Mesenchymal stem cell (in vitro differentiated cells and primary cell): Measurements from ENCODE around the gene KCNJ10.
A peak's percentile ranks its signal among the peaks of the same experiment; 100 is the strongest.

Experiments
- DNase-seq: peaks from one replicate; pipeline ENCODE4 v3.0.0-alpha.2; 2013
- H2AFZ ChIP-seq: one replicate; pipeline ENCODE4 v1.6.1; 2013; ENCODE audit warnings: low read depth, mild to moderate bottlenecking, control low read depth, inconsistent platforms, low read length, moderate library complexity
- H2AK5ac ChIP-seq: 2 replicates; pipeline ENCODE4 v1.6.1; 2013; ENCODE audit warnings: low read length, moderate library complexity, mild to moderate bottlenecking, inconsistent platforms; ENCODE audit not compliant: severe bottlenecking
- H2BK120ac ChIP-seq: one replicate; pipeline ENCODE4 v1.6.1; 2013; ENCODE audit warnings: low read depth, mild to moderate bottlenecking, inconsistent platforms, low read length, moderate library complexity
- H2BK12ac ChIP-seq, 2 experiments: one replicate each; pipeline ENCODE4 v1.6.1; 2013; ENCODE audit warnings: inconsistent platforms in 2 of 2, low read length in 2 of 2, mild to moderate bottlenecking in 2 of 2, moderate library complexity in 2 of 2, control low read depth in 1 of 2
- H2BK15ac ChIP-seq: one replicate; pipeline ENCODE4 v1.6.1; 2013; ENCODE audit warnings: mild to moderate bottlenecking, low read depth, inconsistent platforms; ENCODE audit not compliant: poor library complexity, severe bottlenecking
- H2BK5ac ChIP-seq: 2 replicates; pipeline ENCODE4 v1.6.1; 2013; ENCODE audit warnings: low read depth, mild to moderate bottlenecking, low read length, control low read depth, inconsistent platforms; ENCODE audit not compliant: poor library complexity, severe bottlenecking
- H3K14ac ChIP-seq, 2 experiments: one replicate each; pipeline ENCODE4 v1.6.1; 2013; ENCODE audit warnings: inconsistent platforms in 2 of 2, low read length in 2 of 2, control low read depth in 1 of 2, mild to moderate bottlenecking in 1 of 2, moderate library complexity in 1 of 2
- H3K18ac ChIP-seq, 2 experiments: one replicate each; pipeline ENCODE4 v1.6.1; 2013; ENCODE audit warnings: inconsistent platforms in 2 of 2, low read length in 2 of 2, control low read depth in 1 of 2, low read depth in 1 of 2, mild to moderate bottlenecking in 1 of 2
- H3K23ac ChIP-seq, 2 experiments: one replicate each; pipeline ENCODE4 v1.6.1; 2013; ENCODE audit warnings: inconsistent platforms in 2 of 2, low read length in 2 of 2, mild to moderate bottlenecking in 2 of 2, moderate library complexity in 2 of 2, control low read depth in 1 of 2
- H3K27ac ChIP-seq: 2 replicates; pipeline ENCODE4 v1.5.1; 2013; ENCODE audit warnings: mild to moderate bottlenecking, moderate library complexity, low read length, control low read depth, inconsistent platforms; ENCODE audit not compliant: poor library complexity, severe bottlenecking
- H3K27me3 ChIP-seq, 2 experiments: 2 replicates each; pipeline versions ENCODE4 v1.6.1 to v1.7.0; 2013; ENCODE audit warnings: low read length in 2 of 2, mild to moderate bottlenecking in 2 of 2, moderate library complexity in 2 of 2, control low read depth in 1 of 2, inconsistent platforms in 1 of 2; ENCODE audit not compliant: control insufficient read depth in 1 of 2, insufficient read depth in 1 of 2
- H3K36me3 ChIP-seq, 2 experiments: 2 replicates each; pipeline versions ENCODE4 v1.6.1 to v1.7.0; 2013; ENCODE audit warnings: low read length in 2 of 2, control low read depth in 1 of 2, inconsistent platforms in 1 of 2, low read depth in 1 of 2, mild to moderate bottlenecking in 1 of 2; ENCODE audit not compliant: insufficient read depth in 2 of 2, control insufficient read depth in 1 of 2
- H3K4ac ChIP-seq, 2 experiments: one replicate each; pipeline ENCODE4 v1.6.1; 2013; ENCODE audit warnings: inconsistent platforms in 2 of 2, low read length in 2 of 2, mild to moderate bottlenecking in 2 of 2, moderate library complexity in 2 of 2, control low read depth in 1 of 2, low read depth in 1 of 2
- H3K4me1 ChIP-seq: 2 replicates; pipeline ENCODE4 v1.6.1; 2013; ENCODE audit warnings: low read depth, low read length, control low read depth; ENCODE audit not compliant: control insufficient read depth, insufficient read depth
- H3K4me2 ChIP-seq: 2 replicates; pipeline ENCODE4 v1.6.1; 2013; ENCODE audit warnings: low read length, mild to moderate bottlenecking, inconsistent platforms; ENCODE audit not compliant: poor library complexity, severe bottlenecking
- H3K4me3 ChIP-seq, 2 experiments: 2 replicates each; pipeline versions ENCODE4 v1.5.1 to v1.7.0; 2013; ENCODE audit warnings: low read length in 2 of 2, mild to moderate bottlenecking in 2 of 2, control low read depth in 1 of 2, low read depth in 1 of 2; ENCODE audit not compliant: insufficient read depth in 1 of 2
- H3K79me1 ChIP-seq: replicated peaks from 2 replicates; pipeline ENCODE4 v1.6.1; 2013; ENCODE audit warnings: mild to moderate bottlenecking, control low read depth, low read length, inconsistent platforms; ENCODE audit not compliant: poor library complexity, severe bottlenecking
- H3K9ac ChIP-seq: 2 replicates; pipeline ENCODE4 v1.7.0; 2013; ENCODE audit warnings: mild to moderate bottlenecking, low read length, moderate library complexity
- H3K9me3 ChIP-seq: 2 replicates; pipeline ENCODE4 v1.7.0; 2013; ENCODE audit warnings: mild to moderate bottlenecking, low read length; ENCODE audit not compliant: control insufficient read depth
- H4K8ac ChIP-seq: one replicate; pipeline ENCODE4 v1.6.1; 2013; ENCODE audit warnings: inconsistent platforms, mild to moderate bottlenecking, low read length, moderate library complexity
- H4K91ac ChIP-seq: one replicate; pipeline ENCODE4 v1.6.1; 2013; ENCODE audit warnings: mild to moderate bottlenecking, low read length, inconsistent platforms
- WGBS: methylation state at CpG from one replicate; pipeline ENCODE4 v1.1.7; 2013; ENCODE audit warnings: mixed read lengths; 5-methylcytosine and 5-hydroxymethylcytosine counted together

Gene KCNJ10

GRCh38 chr1:160009801-160010200 lies 60.2 kb downstream of the KCNJ10 start:
- Histone ChIP-seq H2BK5ac (no peak overlapping the region), H3K18ac (no peak overlapping the region), H3K14ac (no peak overlapping the region), H4K91ac (no peak overlapping the region), H2AK5ac (no peak overlapping the region), H3K27me3 (peaks cover 0 to 31% of the 10 kb centered on the region in 2 experiments), H3K4me2 (no peak overlapping the region), H3K27ac (no peak overlapping the region), H3K79me1 (no peaks in the 10 kb centered on the region), H3K4me3 (no peak overlapping the region), H3K23ac (no peak overlapping the region), H4K8ac (no peak overlapping the region), H3K4me1 (no peaks in the 10 kb centered on the region), H3K36me3 (no peaks in the 10 kb centered on the region), H3K9ac (no peak overlapping the region), H2BK12ac (no peak overlapping the region), H2BK120ac (no peak overlapping the region), H2BK15ac (no peak overlapping the region), H3K9me3 (no peaks in the 10 kb centered on the region), H2AFZ (no peak overlapping the region), H3K4ac (no peak overlapping the region)
- DNase-seq: no peak
- WGBS: 72% methylated on average over 1 of the region's 2 CpGs

DNA sequence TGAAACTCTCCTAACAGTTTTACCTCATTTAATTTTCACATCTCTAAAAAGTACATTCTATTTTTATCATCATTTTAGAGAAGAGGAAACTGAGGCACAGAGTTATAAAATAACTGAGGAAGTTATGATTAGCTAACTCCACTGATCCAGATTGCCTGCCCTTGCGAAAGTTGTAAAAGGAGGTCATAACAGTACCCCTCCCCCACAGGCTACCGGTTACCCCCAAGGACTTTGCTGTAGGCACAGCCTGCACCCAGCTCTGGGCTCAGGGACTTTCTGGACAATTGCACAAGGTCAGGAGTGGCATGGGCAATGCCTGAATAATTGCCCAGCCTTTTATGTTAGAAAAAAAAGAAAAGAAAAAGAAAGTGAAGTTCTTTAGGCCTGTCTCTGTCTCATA lies 60.9 kb downstream of the KCNJ10 start:
- Histone ChIP-seq H2BK5ac (no peak overlapping the region), H3K4me1 (no peaks in the 10 kb centered on the region), H2AFZ (no peak overlapping the region), H2BK12ac (no peak overlapping the region), H3K4me3 (no peak overlapping the region), H3K9ac (no peak overlapping the region), H4K8ac (no peak overlapping the region), H3K79me1 (no peaks in the 10 kb centered on the region), H3K4ac (no peak overlapping the region), H3K23ac (no peak overlapping the region), H3K18ac (no peak overlapping the region), H3K4me2 (no peak overlapping the region), H2AK5ac (no peak overlapping the region), H2BK15ac (no peak overlapping the region), H3K36me3 (no peaks in the 10 kb centered on the region), H3K9me3 (no peaks in the 10 kb centered on the region), H4K91ac (no peak overlapping the region), H3K14ac (no peak overlapping the region), H2BK120ac (no peak overlapping the region), H3K27ac (no peak overlapping the region), H3K27me3 (peaks cover 0 to 32% of the 10 kb centered on the region in 2 experiments)
- DNase-seq: no peak
- WGBS: 79% methylated on average over 2 of the region's 2 CpGs

DNA sequence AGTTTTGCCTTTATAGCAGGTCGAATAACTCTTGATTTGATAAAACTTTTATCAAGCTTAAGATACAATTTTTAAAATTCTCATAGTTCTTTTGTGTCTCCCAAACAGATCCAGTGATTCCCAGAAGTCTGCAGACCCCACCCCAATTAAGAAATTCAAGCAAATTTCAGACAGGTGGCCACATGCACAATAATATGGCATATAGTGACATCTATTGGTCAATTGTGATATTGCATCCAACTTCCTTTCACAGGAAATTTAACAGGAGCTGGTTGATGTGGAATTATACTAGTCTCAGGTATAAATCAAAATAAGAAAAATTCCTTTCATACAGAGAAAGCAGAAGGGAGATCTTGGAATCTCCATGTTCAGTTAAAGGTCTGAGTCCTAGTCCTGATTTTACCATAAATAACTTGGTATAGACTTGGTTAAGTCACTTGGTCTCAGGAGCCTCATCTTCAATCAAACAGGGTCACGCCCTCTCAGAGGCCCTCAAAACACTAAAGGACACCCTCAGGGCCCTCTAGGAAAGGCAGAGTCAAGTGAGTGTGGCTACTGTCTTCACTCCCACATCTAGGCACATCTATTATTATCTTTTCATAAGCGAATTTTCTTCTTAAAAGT lies 62.3 kb downstream of the KCNJ10 start:
- Histone ChIP-seq H3K27me3 (peaks cover 0 to 40% of the 10 kb centered on the region in 2 experiments), H3K4me1 (no peaks in the 10 kb centered on the region), H3K18ac (no peak overlapping the region), H3K14ac (no peak overlapping the region), H3K23ac (no peak overlapping the region), H3K79me1 (no peaks in the 10 kb centered on the region), H2BK15ac (no peak overlapping the region), H2BK5ac (no peak overlapping the region), H3K27ac (no peak overlapping the region), H3K9ac (no peak overlapping the region), H3K4me2 (no peak overlapping the region), H2BK12ac (no peak overlapping the region), H2AK5ac (no peak overlapping the region), H4K91ac (no peak overlapping the region), H2BK120ac (no peak overlapping the region), H4K8ac (no peak overlapping the region), H3K9me3 (no peaks in the 10 kb centered on the region), H3K4me3 (no peak overlapping the region), H3K4ac (no peak overlapping the region), H3K36me3 (no peaks in the 10 kb centered on the region), H2AFZ (no peak overlapping the region)
- DNase-seq: peak; percentile 41
- WGBS: 75% methylated on average over 3 of the region's 3 CpGs

- Histone ChIP-seq H3K27me3 (peaks cover 0 to 44% of the 10 kb centered on the region in 2 experiments), H2BK120ac (no peak overlapping the region), H2BK5ac (no peak overlapping the region), H3K23ac (no peak overlapping the region), H3K27ac (no peak overlapping the region), H3K9me3 (no peaks in the 10 kb centered on the region), H3K18ac (no peak overlapping the region), H3K4me1 (no peaks in the 10 kb centered on the region), H3K36me3 (no peaks in the 10 kb centered on the region), H3K79me1 (no peaks in the 10 kb centered on the region), H2AK5ac (no peak overlapping the region), H4K91ac (no peak overlapping the region), H3K4ac (no peak overlapping the region), H3K14ac (no peak overlapping the region), H2BK15ac (no peak overlapping the region), H3K4me2 (no peak overlapping the region), H3K4me3 (no peak overlapping the region), H2BK12ac (no peak overlapping the region), H2AFZ (no peak overlapping the region), H3K9ac (no peak overlapping the region), H4K8ac (no peak overlapping the region)
- 0% methylated on average over 2 of the region's 5 CpGs for WGBS
- peak; percentile 70 for DNase-seq
These were observed 63.5 kb downstream of the KCNJ10 start for GRCh38 chr1:160006312-160006940.
